Glomerular endothelial cell (primary cell): ENCODE results near the gene ANKRD27. TPM values are rescaled to one million over a fixed set of nuclear protein-coding genes. Genes with fewer than 3 reads are reported as not detected.
"Not testable (repeated sequence)": the region's sequence is repeated elsewhere in the genome, so short reads cannot be mapped to it uniquely, and the experiment has no call there.

ENCODE experiments used
- DNase-seq: peaks from one replicate; pipeline ENCODE4 v3.0.0-alpha.2; 2011; ENCODE audit warnings: low read depth, low spot score; ENCODE audit errors: extremely low read depth
- total RNA-seq: library from RNA; depleted of rRNA; stranded (reverse); fragments of >200 nt; gene quantifications from 2 replicates; pipeline ENCODE4 v1.2.3, GENCODE V29; 2015

Gene ANKRD27
- total RNA-seq, 1 donor from 2014 or later: 27.2 TPM

- DNase-seq: not testable (repeated sequence)
Observed at GRCh38 chr19:32656379-32656778, 18.6 kb downstream of the ANKRD27 start.

GRCh38 chr19:32653599-32653915 is 21.4 kb downstream of the ANKRD27 start:
- no peak for DNase-seq

GRCh38 chr19:32652894-32653598 is 21.9 kb downstream of the ANKRD27 start:
- no peak for DNase-seq

GRCh38 chr19:32652331-32652730 is 22.6 kb downstream of the ANKRD27 start:
- not testable (repeated sequence) for DNase-seq

- DNase-seq: no peak
Observed at GRCh38 chr19:32651729-32652140, 23.2 kb downstream of the ANKRD27 start.

GRCh38 chr19:32650671-32651070 is 24.3 kb downstream of the ANKRD27 start:
- no peak for DNase-seq

- DNase-seq: no peak
Observed at GRCh38 chr19:32649751-32650150, 25.2 kb downstream of the ANKRD27 start.

- no peak for DNase-seq
Observed at GRCh38 chr19:32647361-32647760, 27.6 kb downstream of the ANKRD27 start.

GRCh38 chr19:32646556-32646955 is 28.4 kb downstream of the ANKRD27 start:
- DNase-seq: no peak

- DNase-seq: no peak
Observed at GRCh38 chr19:32642771-32643170, 32.2 kb downstream of the ANKRD27 start.

- DNase-seq: no peak
Observed at GRCh38 chr19:32638625-32639024, 36.4 kb downstream of the ANKRD27 start.

GRCh38 chr19:32637480-32637879 is 37.5 kb downstream of the ANKRD27 start:
- no peak for DNase-seq

GRCh38 chr19:32631381-32631780 is 43.6 kb downstream of the ANKRD27 start:
- DNase-seq: no peak

- no peak for DNase-seq
Observed at GRCh38 chr19:32630338-32630737, 44.6 kb downstream of the ANKRD27 start.

- no peak for DNase-seq
Observed at GRCh38 chr19:32627714-32628270, 47.2 kb downstream of the ANKRD27 start.

- DNase-seq: no peak
Observed at GRCh38 chr19:32626969-32627368, 48.0 kb downstream of the ANKRD27 start.

- no peak for DNase-seq
Observed at GRCh38 chr19:32624410-32624809, 50.6 kb downstream of the ANKRD27 start.

GRCh38 chr19:32622002-32622401 is 53.0 kb downstream of the ANKRD27 start:
- DNase-seq: no peak

GRCh38 chr19:32619051-32619685 is 55.8 kb downstream of the ANKRD27 start:
- DNase-seq: no peak

GRCh38 chr19:32615569-32615968 is 59.4 kb downstream of the ANKRD27 start:
- DNase-seq: no peak

GRCh38 chr19:32614916-32615315 is 60.1 kb downstream of the ANKRD27 start:
- DNase-seq: no peak

GRCh38 chr19:32613008-32613407 is 62.0 kb downstream of the ANKRD27 start:
- no peak for DNase-seq
